ENCODE data around the gene ARHGAP24. TPM values are rescaled to one million over a fixed set of nuclear protein-coding genes. Genes with fewer than 3 reads are reported as not detected.
A peak's percentile ranks its signal among the peaks of the same experiment; 100 is the strongest.
"Not testable (repeated sequence)": the region's sequence is repeated elsewhere in the genome, so short reads cannot be mapped to it uniquely, and the experiment has no call there.

ARHGAP24 gene
- total RNA-seq, 1 experiment from 2014 or later = 14.2 TPM

DNA sequence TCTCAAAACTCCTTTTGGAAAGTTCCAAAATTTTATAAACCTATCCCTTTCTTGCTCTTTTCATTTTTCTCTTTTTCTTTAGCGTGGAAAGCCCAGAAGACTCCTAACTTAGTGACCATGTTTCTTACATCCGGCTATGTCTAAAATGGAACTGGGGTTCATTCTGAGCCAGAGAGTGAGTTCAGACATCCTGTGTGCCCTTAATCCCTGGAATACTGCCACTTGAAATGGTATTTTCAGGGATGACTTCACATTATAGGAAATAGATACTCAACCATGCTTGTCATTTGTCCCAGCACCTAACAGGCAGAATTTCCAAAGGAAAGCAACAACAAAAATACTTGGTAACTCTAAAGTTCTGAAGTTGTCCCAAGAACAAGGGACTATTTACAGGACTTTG is 379.6 kb downstream of the ARHGAP24 start:
- DNase-seq (ENCODE audit: low read depth) = peak; percentile 64

DNA sequence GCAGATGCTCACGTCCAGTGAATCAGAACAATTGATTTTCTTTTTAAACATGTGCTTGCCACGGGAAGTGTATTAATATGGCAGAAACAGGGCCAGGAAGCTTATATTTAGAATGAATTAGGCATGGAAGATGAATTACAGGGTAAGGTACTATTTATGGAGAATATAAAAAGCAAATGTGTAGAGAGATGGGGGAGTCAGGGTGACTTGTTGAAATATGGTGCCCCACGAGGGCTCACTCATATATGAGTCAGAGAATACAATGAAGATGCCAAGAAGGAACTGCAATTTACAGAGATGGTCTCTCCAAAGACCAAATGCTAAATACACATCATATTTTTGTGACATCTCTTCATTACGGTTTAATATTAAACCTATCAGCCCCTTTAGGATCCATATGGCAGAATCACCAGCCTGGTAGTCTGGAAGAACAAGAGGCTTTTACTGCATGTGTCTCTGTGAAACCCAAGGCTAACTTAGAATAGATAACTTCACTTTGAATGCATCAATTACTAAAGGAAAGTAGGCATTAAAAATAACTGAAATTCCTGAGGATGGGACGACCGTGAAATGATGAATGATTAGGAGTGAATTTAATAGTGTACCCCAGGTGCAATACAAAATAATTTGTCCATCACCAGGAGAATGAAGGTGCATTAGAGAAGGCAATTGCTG is 385.3 kb downstream of the ARHGAP24 start:
- peak; percentile 52 for DNase-seq (ENCODE audit: low read depth)

DNA sequence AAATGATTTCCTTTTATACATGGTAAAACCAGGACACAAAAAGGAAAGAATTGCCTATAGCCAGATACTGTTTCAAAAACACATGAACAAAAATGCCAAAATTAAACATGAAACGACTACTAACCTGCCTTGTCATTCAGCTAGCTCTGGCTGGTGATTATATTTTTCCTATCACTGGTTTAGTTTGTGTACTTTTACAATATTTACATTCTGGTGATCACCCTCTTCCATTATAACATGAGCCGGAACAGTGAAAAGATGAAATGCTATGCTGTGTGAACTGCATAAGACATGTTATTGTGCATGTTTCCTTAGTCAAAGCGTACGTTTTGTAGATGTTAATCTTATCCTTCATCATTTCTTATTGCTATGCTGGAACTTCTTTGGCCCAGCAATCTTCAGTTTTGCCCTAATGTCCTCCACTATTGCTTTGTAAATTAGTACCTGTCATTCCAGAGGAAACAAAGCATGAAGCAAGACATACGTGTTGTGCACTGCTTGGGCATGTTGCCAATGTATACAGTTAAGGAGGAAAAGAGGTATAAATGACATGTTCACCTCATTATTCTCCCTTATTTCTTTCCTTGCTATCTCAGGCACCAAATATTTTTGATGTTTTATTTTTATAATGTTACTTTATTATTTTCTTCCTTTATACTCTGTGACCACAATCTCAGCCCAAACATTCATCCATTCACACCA is 386.3 kb downstream of the ARHGAP24 start:
- no peak for DNase-seq (ENCODE audit: low read depth)

DNA sequence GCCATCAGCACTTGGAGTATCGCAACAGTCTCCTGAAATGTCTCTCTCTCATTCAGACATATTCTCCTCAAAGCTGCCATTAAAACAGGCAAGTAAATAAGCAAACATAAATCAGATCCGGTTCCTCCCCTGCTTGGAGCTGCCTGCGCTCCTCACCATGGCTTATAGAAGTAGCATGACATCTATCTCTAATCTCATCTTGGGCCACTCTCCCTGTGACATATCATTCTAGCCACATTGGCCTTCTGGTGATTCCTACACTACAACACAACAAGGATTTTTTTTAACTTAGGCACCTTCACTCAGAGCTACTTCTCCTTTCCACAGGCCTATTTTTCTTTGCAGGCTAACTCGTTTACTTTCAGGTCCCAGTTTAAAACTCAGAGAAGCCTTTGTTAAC is 387.9 kb downstream of the ARHGAP24 start:
- no peak for DNase-seq (ENCODE audit: low read depth)

DNA sequence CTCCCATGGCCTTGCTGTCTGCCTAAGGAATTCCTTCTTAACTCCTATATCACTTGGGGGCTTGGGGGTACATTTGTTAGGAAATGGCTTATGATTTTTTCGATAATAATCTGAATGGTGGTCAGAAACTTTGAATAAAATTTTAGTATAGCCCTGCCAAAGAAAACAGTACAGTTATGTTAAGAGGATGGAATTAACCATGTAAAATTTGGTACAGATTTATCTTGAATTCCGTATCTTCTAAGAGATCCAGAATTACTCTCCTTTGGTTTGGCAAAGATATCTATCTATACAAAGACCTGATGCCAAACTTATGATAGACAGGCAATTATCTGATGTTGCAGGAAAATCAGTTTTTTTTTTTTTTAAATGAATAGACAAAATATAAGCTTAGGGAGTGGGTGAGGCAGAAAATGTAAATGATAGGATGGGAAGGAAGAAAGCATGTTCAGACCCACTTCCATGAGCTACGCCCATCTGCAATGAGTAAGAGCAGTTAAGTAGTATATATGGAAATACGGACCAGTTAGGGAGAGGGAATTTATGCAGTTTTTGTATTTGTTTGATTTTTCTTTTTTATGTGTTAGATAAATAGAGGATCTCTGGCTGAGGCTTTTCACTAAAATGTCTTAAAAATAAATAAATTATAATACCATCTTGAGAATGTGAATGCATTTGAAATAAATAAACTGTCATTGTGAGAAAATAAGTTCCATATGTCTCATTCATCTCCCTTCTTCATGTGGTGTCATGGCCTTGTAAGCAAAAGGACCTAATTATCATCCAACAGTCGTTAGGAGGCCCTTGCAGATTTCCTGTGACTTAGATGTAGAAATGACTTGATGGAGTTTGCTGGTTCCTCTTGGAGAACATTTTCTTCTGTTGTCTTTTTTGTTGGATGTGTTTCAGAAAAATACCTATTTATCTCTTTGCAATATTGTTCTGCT is 389.6 kb downstream of the ARHGAP24 start:
- DNase-seq (ENCODE audit: low read depth) = no peak

DNA sequence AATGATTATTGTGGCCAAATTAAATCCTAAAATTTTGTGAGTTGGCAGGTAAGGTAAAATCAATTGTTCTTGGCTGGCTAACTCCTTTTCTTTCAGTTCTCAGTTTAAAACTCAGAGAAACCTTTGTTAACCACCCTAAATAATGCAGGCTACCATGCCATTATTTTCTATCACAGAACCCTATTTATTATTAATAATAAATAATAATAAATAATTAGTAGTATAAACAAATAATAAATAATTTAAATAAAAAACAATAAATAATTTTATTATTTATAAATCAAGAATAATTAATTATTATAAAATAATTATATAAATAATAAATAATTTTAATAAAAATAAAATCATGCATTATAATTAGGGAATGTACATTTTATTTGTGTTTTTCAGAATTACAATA is 390.3 kb downstream of the ARHGAP24 start:
- DNase-seq (ENCODE audit: low read depth) = no peak

DNA sequence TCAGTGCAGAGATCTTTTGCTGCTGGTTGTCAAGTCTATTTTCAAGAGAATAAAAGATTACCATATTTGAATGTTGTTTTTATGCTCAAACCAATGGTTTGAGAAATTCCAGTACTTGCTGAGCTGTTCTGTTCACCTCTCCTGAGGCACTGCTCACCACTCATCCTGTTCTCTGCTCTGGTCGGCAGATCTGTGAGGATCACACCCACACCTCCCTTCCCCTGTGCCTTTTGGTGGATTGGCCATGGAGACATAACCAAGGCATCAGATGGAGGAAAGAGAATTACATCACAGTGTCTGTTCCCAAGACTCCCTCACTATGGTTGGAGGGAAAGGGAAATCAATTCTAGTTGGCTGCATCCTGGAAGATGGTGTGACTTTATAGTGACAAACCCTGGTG is 391.6 kb downstream of the ARHGAP24 start:
- peak; percentile 18 for DNase-seq (ENCODE audit: low read depth)

DNA sequence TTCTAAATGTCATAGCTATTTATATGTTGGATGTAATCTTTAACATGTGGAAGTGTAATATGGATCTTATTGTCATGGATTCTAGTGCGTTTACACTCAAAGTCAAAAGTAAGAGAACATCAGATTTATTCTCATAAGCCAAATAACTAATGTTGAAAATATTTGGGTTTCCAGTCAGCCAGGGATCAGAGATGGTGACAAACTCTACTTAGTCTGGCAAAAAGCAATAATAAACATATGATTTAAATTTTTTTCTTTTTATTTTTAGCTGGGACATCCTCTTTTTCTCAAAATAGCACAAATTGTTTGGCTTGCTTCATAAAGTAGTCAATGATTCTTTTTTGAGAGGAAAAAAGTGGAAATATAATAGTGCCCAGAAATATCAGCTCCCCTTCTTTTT is 392.3 kb downstream of the ARHGAP24 start:
- DNase-seq (ENCODE audit: low read depth) = no peak

DNA sequence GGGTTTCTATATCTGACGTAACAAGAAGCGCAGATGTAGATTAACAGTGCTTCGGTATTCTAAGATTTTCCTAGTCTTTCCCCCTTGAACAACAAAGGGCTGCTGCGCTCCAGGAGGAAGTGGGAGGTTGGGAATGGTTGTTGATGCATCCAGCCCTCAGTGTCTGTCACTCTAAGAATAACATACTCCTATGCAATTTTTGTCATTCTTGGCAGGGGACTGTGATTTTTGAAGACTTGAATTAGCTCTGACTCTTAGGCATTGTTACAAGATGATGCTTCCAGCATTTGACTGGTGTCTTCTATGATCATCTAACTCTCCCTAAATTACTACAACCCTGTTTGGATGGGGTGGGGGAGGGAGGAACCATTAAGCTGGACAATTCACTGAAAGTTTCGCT is 394.2 kb downstream of the ARHGAP24 start:
- DNase-seq (ENCODE audit: low read depth) = no peak

DNA sequence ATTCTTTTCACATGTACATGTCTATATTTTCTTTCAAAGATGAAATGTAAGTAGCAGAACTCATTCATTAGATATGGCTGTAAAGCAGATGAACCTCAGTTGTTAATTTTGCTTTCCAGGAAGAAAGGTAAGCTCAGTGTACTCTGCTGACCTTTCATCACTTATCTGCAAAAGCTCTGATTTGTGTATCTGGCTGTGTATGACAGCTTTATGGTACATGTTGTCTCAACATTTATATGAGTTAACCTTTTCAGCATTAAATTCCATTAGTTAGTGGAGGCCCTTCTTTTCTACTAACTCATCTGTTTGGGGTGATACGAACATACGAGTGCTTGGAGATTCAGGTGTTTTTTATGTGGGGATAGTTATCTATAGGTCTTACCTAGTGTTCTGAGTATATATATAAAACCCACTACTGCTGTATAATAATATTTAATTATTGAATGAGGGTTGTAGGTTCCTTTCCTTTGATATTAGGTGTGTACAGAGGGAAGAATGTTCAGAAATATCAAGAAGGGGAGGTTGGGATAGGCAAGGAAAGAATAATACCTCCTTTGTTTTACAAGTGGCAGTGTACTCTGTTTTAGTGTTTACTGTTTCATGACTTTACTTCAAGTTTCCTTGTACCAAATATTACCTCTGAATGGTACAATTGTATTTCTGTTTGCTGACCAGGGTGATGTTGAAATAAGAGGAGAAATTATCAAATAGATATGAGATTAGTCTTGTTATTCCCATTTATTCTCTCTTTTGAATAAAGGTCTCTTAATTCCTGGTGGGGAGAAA is 395.5 kb downstream of the ARHGAP24 start:
- no peak for DNase-seq (ENCODE audit: low read depth)

DNA sequence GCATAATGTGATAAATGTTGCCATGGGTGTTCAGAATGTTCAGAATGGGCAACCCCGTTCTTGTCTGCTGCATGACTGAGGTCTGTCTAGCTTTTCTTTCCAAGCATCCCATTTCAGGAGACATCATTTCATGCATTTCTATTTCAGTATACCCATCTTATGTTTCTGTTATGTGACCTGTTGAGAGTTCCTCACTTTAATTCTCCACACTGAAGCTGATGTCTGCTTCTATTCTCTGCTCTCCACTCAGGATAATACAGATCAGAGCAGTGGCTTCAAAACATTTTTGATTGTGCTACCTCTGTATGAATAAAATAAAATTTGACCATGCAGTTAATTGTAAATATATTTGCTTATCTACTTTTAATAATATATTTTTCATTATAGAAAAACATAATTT is 398.6 kb downstream of the ARHGAP24 start:
- no peak for DNase-seq (ENCODE audit: low read depth)

DNA sequence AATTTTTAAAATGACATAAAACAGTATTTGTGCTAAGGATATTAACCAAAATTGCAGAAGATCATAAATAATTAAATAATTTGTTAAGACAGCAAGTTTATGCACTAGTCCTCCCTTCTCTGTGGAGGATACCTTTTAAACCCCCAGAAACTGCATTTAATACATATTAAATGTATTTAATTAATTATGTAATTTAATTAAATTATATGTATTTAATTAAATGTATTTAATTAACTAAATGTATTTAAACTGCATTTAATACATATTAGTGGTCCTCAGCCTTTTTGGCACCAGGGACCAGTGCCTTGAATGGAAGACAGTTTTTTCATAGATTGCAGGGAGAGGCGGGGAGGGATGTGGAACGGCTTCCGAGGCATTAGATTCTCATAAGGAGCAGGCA is 404.6 kb downstream of the ARHGAP24 start:
- no peak for DNase-seq (ENCODE audit: low read depth)

DNA sequence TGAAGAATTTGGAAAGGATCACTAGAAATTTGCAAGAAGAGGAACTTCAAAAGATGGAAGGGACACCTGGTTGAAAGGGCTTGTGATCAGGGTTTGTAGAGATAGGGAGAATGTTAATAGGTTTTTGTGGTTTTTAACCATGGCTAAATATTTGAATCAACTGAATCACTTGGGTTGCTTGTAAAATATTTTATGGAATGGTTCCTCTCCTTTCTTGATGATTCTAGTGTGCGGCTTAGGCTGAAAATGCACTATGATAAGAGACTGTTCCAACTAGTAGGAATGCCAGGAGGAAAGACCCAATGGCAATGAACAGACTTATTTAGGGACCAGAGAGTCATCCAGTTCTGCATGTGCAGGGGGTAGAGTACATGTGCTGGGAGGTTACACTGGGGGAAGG is 408.2 kb downstream of the ARHGAP24 start:
- DNase-seq (ENCODE audit: low read depth) = peak; percentile 54

DNA sequence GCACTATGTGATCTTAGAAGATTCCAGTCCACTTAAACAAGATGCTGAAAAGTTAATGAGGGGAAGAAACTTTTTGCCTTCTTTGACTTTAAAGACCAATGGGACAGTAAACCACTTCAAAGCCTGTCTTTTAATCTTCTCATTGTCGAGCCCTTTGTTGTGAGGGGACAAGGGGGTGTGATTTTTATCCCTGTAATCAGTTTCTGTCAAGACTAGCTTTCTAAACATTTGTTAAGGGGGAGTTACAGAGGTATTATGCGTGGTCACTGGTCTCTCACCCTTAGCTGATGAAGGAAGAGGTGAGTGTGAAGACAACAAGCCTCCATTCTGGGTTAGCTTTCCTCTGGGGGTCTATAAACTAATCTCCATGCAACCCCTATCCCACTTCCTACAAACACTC is 409.3 kb downstream of the ARHGAP24 start:
- DNase-seq (ENCODE audit: low read depth) = no peak

DNA sequence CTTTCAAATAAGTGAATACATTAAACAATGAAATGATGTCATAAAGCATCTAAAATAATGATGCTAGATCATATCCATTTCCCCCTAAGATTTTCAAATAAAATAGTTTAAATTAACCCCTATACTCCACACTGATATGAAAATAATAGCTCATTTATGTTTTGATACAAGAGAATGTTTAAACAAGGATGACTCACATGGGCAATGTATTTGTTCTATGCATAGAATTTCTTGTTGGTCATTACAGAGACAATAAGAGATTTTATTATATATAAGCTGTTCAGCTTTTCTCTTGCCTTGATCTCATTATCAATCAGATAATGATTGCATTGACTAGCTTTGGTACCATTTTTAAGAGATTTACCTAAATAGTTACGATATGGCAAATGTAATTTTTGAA is 411.7 kb downstream of the ARHGAP24 start:
- DNase-seq (ENCODE audit: low read depth) = no peak

DNA sequence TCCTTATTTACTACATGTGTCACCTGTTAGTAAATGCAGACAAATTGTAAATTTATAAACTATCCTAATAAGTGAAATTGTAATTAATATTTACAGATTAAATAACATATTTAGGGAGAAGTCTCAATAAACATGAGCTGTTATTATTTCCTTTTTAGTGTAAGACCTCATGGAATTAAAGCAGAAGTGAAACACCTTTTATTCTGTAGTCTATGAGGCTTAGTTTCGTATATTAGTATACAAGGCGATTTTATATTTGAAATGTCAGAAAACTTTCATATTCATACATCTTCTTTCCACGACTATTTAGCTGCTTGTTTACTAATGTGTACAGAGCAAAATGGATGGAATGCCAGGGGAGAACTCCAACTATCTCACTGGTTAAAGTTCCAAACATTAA is 414.4 kb downstream of the ARHGAP24 start:
- DNase-seq (ENCODE audit: low read depth) = no peak

DNA sequence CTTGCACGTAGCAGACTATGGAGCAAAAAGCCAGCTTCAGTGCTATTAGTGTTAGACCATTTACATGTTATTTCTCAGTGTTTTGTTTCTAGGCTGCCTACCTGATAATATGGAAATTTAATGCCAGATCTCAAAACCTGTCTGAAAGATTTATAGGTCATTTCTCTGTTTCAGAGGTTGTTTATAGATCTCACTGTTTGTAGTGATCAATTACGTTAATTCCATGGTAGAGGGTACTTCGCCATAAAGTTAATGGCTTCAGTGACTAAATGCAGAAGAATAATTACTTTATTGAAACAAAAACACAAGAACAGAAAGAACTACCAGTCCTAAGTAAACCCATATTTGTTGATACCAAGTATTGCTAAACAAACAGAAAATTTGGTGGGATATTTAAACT is 420.8 kb downstream of the ARHGAP24 start:
- no peak for DNase-seq (ENCODE audit: low read depth)

DNA sequence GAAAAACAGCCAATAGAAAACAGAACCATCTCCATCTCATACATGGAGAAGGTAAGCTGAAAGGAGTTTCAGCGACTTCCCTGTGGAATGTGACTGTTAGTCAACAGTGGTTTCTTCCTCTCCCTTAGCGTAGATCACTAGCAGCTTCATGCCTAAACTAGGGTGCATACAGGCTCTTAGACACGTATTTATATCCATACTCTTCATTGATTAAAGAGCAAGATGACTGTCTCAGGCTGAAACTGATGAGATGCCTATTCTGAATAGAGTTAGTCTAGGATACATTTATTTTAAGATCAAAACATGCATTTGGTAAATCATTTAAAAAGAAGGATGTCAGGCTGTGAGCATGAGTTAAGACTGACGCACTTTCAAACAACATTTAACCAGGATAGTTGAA is 423.3 kb downstream of the ARHGAP24 start:
- DNase-seq (ENCODE audit: low read depth) = no peak

DNA sequence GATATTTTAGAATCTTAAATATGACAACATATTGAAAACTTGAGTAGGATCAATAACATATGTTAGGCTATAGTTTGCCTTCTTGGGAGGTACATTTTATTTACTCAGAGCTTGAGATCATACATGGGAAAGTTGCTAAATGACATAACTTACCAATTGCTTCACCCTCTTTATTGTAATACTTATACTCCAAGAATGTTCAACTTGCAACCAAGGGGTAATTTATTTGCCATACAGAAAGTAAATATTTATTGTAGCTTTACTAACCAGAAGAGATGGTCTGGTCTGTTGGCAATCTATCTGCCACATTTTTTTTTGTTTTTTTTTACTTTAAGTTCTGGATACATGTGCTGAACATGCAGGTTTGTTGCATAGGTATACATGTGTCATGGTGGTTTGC is 426.6 kb downstream of the ARHGAP24 start:
- DNase-seq (ENCODE audit: low read depth) = no peak

DNA sequence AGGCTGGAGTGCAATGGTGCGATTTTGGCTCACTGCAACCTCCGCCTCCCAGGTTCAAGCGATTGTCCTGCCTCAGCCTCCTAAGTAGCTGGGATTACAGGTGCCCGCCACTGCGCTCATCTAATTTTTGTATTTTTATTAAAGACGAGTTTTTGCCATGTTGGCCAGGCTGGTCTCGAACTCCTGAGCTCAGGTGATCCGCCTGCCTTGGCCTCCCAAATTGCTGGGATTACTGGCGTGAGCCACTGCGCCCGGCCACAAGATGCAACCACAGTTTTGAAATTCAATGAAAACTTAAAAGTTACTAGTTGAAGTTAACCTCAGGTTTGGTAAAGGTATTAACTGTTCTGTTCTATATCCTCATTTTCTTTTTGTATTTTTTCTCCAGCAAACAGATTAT is 427.7 kb downstream of the ARHGAP24 start:
- DNase-seq (ENCODE audit: low read depth) = not testable (repeated sequence)

DNA sequence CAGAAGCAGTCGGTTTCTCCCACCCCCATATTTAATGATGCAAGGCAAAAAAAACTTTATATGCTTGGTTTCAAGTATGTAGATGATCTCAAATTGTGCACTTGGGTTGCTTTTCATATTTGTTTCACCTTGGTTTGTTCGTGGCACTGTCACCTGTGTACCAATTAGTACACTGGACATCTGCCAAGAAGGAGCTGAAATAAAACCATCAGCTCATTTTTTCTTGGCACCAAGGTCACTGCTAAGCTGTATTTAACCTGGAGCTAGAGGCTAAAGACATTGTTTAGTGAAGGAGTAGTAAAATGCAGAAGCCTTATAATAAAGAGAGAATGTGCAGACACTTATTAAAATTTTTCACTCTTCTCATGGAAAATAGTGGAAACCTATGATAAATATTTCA is 430.8 kb downstream of the ARHGAP24 start:
- DNase-seq (ENCODE audit: low read depth) = no peak

DNA sequence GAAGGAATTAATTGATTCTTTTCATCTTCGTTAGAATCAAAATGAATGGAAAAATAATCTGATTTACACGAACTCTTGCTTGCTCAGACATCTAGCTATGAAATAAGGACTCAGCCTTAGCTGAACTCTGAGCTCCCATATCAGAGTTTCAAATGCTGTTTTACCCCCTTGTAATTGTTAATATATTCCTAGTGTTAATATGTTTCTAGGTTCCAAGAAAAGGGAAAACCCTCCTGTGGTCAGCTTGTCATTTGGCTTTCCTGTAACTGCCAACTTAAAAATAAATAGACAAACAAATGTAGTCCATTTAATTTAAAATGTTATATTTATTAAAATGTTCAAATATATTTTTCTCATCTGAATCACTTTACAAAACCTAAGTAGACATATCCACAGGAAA is 432.1 kb downstream of the ARHGAP24 start:
- no peak for DNase-seq (ENCODE audit: low read depth)
